ENCODE data around the gene CBY1. TPM values are rescaled to one million over a fixed set of nuclear protein-coding genes. Genes with fewer than 3 reads are reported as not detected.
"Not testable (repeated sequence)": the region's sequence is repeated elsewhere in the genome, so short reads cannot be mapped to it uniquely, and the experiment has no call there.

CBY1 gene
- 29.5 and 33.8 TPM in 2 replicates for total RNA-seq (2014; rRNA removed; shearing (Covaris generic); ENCODE audit: low replicate concordance)

- Histone ChIP-seq H3K27me3 (no peaks in the 10 kb centered on the region), H3K36me3 (no peaks in the 10 kb centered on the region), H3K4me3 (peak within 1 kb of the TSS; percentile 97), H3K9me3 (no peaks in the 10 kb centered on the region)
- DNase-seq = peak; percentile 85
These were observed at the start of gene CBY1, which contains the start of gene FAM227A for GRCh38 chr22:38656256-38657044. TSS of gene CBY1 (plus strand) at chr22:38656638. CDS start at chr22:38668055, 11,417 bp downstream. TSS of gene FAM227A (minus strand) at chr22:38656392. CDS start at chr22:38650168, 6,224 bp downstream.

- no peak for DNase-seq
- no peak overlapping the region for H3K4me3 ChIP-seq
- H3K36me3 ChIP-seq = no peaks in the 10 kb centered on the region
- no peaks in the 10 kb centered on the region for H3K27me3 ChIP-seq
- no peaks in the 10 kb centered on the region for H3K9me3 ChIP-seq
These were observed 48.8 kb upstream of the CBY1 start for GRCh38 chr22:38607680-38608079.

- H3K9me3 ChIP-seq = no peaks in the 10 kb centered on the region
- DNase-seq = no peak
- no peaks in the 10 kb centered on the region for H3K27me3 ChIP-seq
- no peaks in the 10 kb centered on the region for H3K36me3 ChIP-seq
- no peak overlapping the region for H3K4me3 ChIP-seq
These were observed 47.3 kb upstream of the CBY1 start for GRCh38 chr22:38608992-38609750.

GRCh38 chr22:38610234-38610633, 46.2 kb upstream of the CBY1 start:
- Histone ChIP-seq H3K36me3 (no peaks in the 10 kb centered on the region), H3K27me3 (no peaks in the 10 kb centered on the region), H3K4me3 (no peak overlapping the region), H3K9me3 (no peaks in the 10 kb centered on the region)
- DNase-seq = no peak

GRCh38 chr22:38611559-38611958, 44.9 kb upstream of the CBY1 start:
- no peak overlapping the region for H3K4me3 ChIP-seq
- no peaks in the 10 kb centered on the region for H3K9me3 ChIP-seq
- DNase-seq = no peak
- H3K36me3 ChIP-seq = no peaks in the 10 kb centered on the region
- no peaks in the 10 kb centered on the region for H3K27me3 ChIP-seq

- Histone ChIP-seq H3K4me3 (no peak overlapping the region), H3K9me3 (no peaks in the 10 kb centered on the region), H3K36me3 (no peaks in the 10 kb centered on the region), H3K27me3 (no peaks in the 10 kb centered on the region)
- no peak for DNase-seq
These were observed 44.0 kb upstream of the CBY1 start for GRCh38 chr22:38612217-38613006.

GRCh38 chr22:38613588-38613987, 42.9 kb upstream of the CBY1 start:
- Histone ChIP-seq H3K36me3 (no peaks in the 10 kb centered on the region), H3K9me3 (0 out of 2 replicates have a peak, but pooled peaks cover 3% of the 10 kb centered on the region), H3K27me3 (no peaks in the 10 kb centered on the region), H3K4me3 (no peak overlapping the region)
- no peak for DNase-seq

GRCh38 chr22:38614332-38615063, 41.9 kb upstream of the CBY1 start:
- Histone ChIP-seq H3K4me3 (no peak overlapping the region), H3K9me3 (0 out of 2 replicates have a peak, but pooled peaks cover 3% of the 10 kb centered on the region), H3K36me3 (no peaks in the 10 kb centered on the region), H3K27me3 (no peaks in the 10 kb centered on the region)
- no peak for DNase-seq

GRCh38 chr22:38615064-38615405, 41.4 kb upstream of the CBY1 start:
- not testable (repeated sequence) for H3K27me3 ChIP-seq, H3K4me3 ChIP-seq, DNase-seq, H3K36me3 ChIP-seq, H3K9me3 ChIP-seq

- Histone ChIP-seq H3K9me3 (0 out of 2 replicates have a peak, but pooled peaks cover 3% of the 10 kb centered on the region), H3K4me3 (no peak overlapping the region), H3K27me3 (no peaks in the 10 kb centered on the region), H3K36me3 (no peaks in the 10 kb centered on the region)
- no peak for DNase-seq
These were observed 38.2 kb upstream of the CBY1 start for GRCh38 chr22:38618258-38618657.

- 0 out of 2 replicates have a peak, but pooled peaks cover 3% of the 10 kb centered on the region for H3K9me3 ChIP-seq
- no peak for DNase-seq
- no peaks in the 10 kb centered on the region for H3K36me3 ChIP-seq
- H3K4me3 ChIP-seq = no peak overlapping the region
- no peaks in the 10 kb centered on the region for H3K27me3 ChIP-seq
These were observed 37.8 kb upstream of the CBY1 start for GRCh38 chr22:38618682-38619081.

- Histone ChIP-seq H3K36me3 (no peaks in the 10 kb centered on the region), H3K4me3 (no peak overlapping the region), H3K27me3 (no peaks in the 10 kb centered on the region), H3K9me3 (0 out of 2 replicates have a peak, but pooled peaks cover 2% of the 10 kb centered on the region)
- DNase-seq = no peak
These were observed 33.1 kb upstream of the CBY1 start for GRCh38 chr22:38623351-38623750.

- no peaks in the 10 kb centered on the region for H3K27me3 ChIP-seq
- no peak for DNase-seq
- H3K4me3 ChIP-seq = no peak overlapping the region
- H3K9me3 ChIP-seq = no peaks in the 10 kb centered on the region
- no peaks in the 10 kb centered on the region for H3K36me3 ChIP-seq
These were observed 28.0 kb upstream of the CBY1 start for GRCh38 chr22:38628444-38628843.

GRCh38 chr22:38629108-38629507, 27.3 kb upstream of the CBY1 start:
- Histone ChIP-seq H3K36me3 (no peaks in the 10 kb centered on the region), H3K27me3 (no peaks in the 10 kb centered on the region), H3K9me3 (no peaks in the 10 kb centered on the region), H3K4me3 (no peak overlapping the region)
- DNase-seq = no peak

GRCh38 chr22:38631724-38632123, 24.7 kb upstream of the CBY1 start:
- H3K36me3 ChIP-seq = no peaks in the 10 kb centered on the region

GRCh38 chr22:38632528-38632927, 23.9 kb upstream of the CBY1 start:
- no peak for DNase-seq
- Histone ChIP-seq H3K4me3 (no peak overlapping the region), H3K36me3 (no peaks in the 10 kb centered on the region), H3K27me3 (no peaks in the 10 kb centered on the region), H3K9me3 (no peaks in the 10 kb centered on the region)

More at GRCh38 chr22:38631724-38632123, 24.7 kb upstream of the CBY1 start:
- H3K27me3 ChIP-seq = no peaks in the 10 kb centered on the region
- no peak for DNase-seq
- no peak overlapping the region for H3K4me3 ChIP-seq
- no peaks in the 10 kb centered on the region for H3K9me3 ChIP-seq
